Subcutaneous adipose tissue (tissue), 4 donors: ENCODE data around the gene SERGEF. TPM values are rescaled to one million over a fixed set of nuclear protein-coding genes. Genes with fewer than 3 reads are reported as not detected.

Experiments used
- total RNA-seq, 4 donors: library from RNA; depleted of rRNA; stranded (reverse); fragments of >200 nt; gene quantifications; one replicate each; pipeline ENCODE4 v1.1.0, GENCODE V29; 2016
- TF ChIP-seq, protein P1 (sequence below): fragments of 450-650 bp; IDR thresholded peaks from one replicate; pipeline ENCODE4 v1.5.1; 2016; ENCODE audit warnings: low read depth, mild to moderate bottlenecking, control low read depth, antibody characterized with exemption, moderate library complexity

SERGEF gene
- total RNA-seq, 4 donors from 2014 or later: 22.2 to 27.9 (median 26.1) TPM

DNA sequence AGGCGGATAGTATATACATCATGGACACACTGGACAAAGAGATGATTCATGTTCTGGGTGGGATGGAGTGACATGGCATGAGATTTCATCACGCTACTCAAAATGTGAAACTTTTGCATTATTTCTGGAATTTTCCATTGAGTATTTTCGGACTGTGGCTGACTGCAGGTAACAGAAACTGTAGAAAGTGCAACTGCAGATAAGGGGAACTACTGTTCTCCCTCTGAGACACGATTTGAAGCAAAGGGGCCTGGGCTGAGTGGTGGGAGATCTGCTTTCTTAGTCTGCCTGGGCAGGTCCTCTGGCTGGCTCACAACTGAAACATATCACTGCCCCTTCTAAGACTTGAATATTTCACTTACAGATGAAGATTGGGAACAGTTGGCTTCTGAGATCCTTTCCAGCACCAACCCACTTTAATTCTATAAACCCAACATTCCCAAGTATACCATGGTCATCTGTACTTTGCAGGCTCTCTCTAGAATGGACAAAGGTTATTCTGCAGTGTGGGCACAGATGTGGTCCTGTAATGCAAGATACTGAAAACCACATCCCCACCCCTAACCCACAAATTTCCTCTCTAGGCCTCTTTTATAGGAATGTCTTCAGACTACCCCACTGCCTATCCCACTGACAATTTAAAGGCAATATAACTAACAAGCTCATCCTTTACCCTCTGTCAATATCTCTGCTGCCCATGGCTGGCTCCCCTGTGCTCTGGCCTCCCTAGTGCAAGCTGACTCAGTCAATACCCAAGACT lies 157.1 kb downstream of the SERGEF start:
- TF ChIP-seq, protein P1, sequence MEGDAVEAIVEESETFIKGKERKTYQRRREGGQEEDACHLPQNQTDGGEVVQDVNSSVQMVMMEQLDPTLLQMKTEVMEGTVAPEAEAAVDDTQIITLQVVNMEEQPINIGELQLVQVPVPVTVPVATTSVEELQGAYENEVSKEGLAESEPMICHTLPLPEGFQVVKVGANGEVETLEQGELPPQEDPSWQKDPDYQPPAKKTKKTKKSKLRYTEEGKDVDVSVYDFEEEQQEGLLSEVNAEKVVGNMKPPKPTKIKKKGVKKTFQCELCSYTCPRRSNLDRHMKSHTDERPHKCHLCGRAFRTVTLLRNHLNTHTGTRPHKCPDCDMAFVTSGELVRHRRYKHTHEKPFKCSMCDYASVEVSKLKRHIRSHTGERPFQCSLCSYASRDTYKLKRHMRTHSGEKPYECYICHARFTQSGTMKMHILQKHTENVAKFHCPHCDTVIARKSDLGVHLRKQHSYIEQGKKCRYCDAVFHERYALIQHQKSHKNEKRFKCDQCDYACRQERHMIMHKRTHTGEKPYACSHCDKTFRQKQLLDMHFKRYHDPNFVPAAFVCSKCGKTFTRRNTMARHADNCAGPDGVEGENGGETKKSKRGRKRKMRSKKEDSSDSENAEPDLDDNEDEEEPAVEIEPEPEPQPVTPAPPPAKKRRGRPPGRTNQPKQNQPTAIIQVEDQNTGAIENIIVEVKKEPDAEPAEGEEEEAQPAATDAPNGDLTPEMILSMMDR: no peak

DNA sequence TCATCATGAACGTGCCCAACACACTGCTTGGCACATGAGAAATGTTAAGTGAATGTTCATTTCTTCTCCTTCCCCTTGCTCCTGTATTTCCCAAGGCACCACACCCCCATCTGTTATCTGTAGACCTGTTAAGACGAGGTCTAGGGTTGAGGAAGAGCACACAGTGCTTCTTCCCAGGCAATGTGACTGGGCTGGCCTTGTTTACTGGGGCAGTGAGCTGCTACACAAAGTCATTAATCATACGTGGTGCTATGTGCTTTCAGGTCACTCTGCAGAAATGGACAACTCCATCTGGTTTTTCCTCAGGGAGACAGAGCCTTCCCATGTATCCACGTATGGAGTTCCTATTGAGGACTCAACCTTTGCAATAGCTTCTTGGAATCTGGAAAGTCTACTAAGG lies 159.6 kb downstream of the SERGEF start:
- TF ChIP-seq, protein P1: no peak

DNA sequence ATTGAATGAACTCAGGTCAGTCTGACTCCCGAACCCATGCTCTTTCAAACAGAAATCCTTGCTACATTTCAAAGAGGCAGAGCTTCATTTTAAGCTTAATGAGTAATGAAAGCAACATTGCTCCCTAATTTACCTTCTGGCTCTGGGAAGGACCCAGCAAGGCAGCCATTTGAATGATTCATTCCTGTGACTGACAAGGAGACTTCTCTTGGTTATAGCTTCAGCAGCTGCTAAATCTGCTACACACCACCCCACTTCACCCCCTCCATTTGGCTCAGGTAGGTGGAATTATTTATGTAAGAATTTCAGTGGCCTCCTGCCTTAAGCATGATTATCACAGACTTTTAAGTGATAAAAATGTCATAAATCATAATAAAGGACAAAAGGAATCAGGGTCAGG lies 160.6 kb downstream of the SERGEF start:
- TF ChIP-seq, protein P1: no peak

- TF ChIP-seq, protein P1: no peak
These were observed 161.2 kb downstream of the SERGEF start for GRCh38 chr11:17851697-17852096.

- TF ChIP-seq, protein P1: no peak
These were observed 162.5 kb downstream of the SERGEF start for GRCh38 chr11:17850336-17850735.

GRCh38 chr11:17848715-17849114 lies 164.1 kb downstream of the SERGEF start:
- TF ChIP-seq, protein P1: no peak

GRCh38 chr11:17846852-17847453 lies 165.9 kb downstream of the SERGEF start:
- TF ChIP-seq, protein P1: no peak
